Measurements from ENCODE around the gene SEC22C. TPM values are rescaled to one million over a fixed set of nuclear protein-coding genes. Genes with fewer than 3 reads are reported as not detected.
A peak's percentile ranks its signal among the peaks of the same experiment; 100 is the strongest.

The SEC22C gene
- total and polyA plus RNA-seq, 7 experiments from 2014 or later = 38.0 to 54.8 (median 50.4) TPM

DNA sequence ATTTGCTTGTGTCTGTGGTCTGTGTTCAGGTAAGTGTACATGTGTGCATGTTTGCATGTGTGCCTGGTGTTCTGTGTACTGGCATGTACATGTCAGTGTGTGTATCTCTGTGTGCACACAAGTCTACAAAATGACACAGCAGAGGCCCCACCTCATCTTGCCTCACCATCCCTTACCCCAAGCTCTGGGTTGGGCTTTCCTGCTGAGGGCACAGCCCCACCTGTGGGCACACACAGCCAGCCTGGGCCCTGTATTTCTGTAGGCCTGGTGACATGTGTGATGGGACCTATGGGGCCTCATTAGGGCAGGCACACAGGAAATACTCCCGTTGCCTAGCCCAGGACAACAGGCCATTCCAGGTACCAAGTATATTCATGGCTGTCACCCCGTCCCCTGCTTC lies 65.8 kb downstream of the SEC22C start:
- no peak overlapping the region for H3K4me3 Mint-ChIP-seq
- no peaks in the 10 kb centered on the region for H3K9me3 Mint-ChIP-seq
- Histone ChIP-seq H3K27ac (ENCODE audit: low read depth, low read length) (no peak overlapping the region), H3K27me3 (ENCODE audit: control insufficient read depth in 2 of 2, insufficient read depth in 2 of 2, low read length in 2 of 2) (no peaks in the 10 kb centered on the region), H3K4me1 (ENCODE audit: control insufficient read depth in 2 of 2, insufficient read depth in 2 of 2, low read length in 2 of 2) (peaks cover 0 to 32% of the 10 kb centered on the region in 2 donors), H3K9me3 (ENCODE audit: control insufficient read depth in 2 of 3, low read length in 3 of 3) (no peaks in the 10 kb centered on the region), H3K4me3 (ENCODE audit: low read length) (no peak overlapping the region), H3K36me3 (ENCODE audit: control insufficient read depth in 2 of 3, insufficient read depth in 3 of 3, low read length in 3 of 3) (peaks cover 0 to 38% (median 0%) of the 10 kb centered on the region in 3 experiments)
- H3K36me3 Mint-ChIP-seq = peaks cover 3 to 43% (median 16%) of the 10 kb centered on the region in 5 donors
- no peak for ATAC-seq
- intact Hi-C loops (cut with micrococcal nuclease) = no loop called here
- H3K4me1 Mint-ChIP-seq = peaks cover 29 to 60% (median 47%) of the 10 kb centered on the region in 7 donors
- DNase-seq = no peak
- ChIA-PET POLR2A (interaction anchor here (1.1 to 1.4 kb wide), 3 partner anchors 8 to 11 kb away, joined by 3 to 4 read pairs (median 3); no protein-coding TSS in a partner anchor), CTCF (interaction anchor here (3.3 kb wide), 1 partner anchor 14 kb away, joined by 15 read pairs; the partner anchor contains the start of gene VIPR1)
- H3K27me3 Mint-ChIP-seq = no peaks in the 10 kb centered on the region
- H3K27ac Mint-ChIP-seq = peak overlapping the region in 7 of 9 donors; percentile 18 to 87 (median 75)

DNA sequence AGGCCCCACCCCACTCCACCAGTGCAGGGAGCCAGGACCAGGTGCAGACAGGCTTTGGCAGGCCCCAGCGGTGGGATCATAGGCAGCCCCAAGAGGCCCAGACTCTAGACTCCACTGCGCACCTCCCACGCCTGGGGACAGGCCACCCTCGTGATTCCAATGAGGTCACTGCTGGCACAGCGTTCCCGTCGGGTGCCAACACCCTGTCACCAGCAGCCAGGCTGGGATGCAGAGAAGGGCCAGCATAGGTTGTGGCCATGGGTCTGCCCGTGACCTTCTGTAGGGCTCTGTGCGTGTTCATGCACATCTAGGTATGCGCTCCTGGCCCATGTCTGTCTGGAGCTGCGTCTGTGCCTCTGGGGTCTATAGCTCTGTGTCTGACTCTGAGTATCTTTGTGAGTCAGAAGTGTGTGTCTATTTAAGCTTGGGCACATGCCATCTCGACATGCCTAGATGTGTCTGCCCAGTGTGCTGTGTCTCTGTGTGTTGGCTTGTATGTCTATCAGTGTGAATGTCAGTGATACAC lies 66.3 kb downstream of the SEC22C start:
- H3K4me3 Mint-ChIP-seq = no peak overlapping the region
- peaks cover 0 to 32% of the 10 kb centered on the region in 2 donors for H3K4me1 ChIP-seq (ENCODE audit: control insufficient read depth in 2 of 2, insufficient read depth in 2 of 2, low read length in 2 of 2)
- no peaks in the 10 kb centered on the region for H3K9me3 ChIP-seq (ENCODE audit: control insufficient read depth in 2 of 3, low read length in 3 of 3)
- ChIA-PET POLR2A (interaction anchor here (1.3 kb wide), 1 partner anchor 11 kb away, joined by 3 read pairs; no protein-coding TSS in a partner anchor), CTCF (interaction anchor here (1.6 to 3.3 kb wide), 2 partner anchors 11 to 13 kb away, joined by 4 to 15 read pairs; partner anchors contain the start of gene VIPR1)
- H3K4me3 ChIP-seq (ENCODE audit: low read length) = no peak overlapping the region
- H3K27ac ChIP-seq (ENCODE audit: low read depth, low read length) = no peak overlapping the region
- peaks cover 3 to 43% (median 15%) of the 10 kb centered on the region in 5 donors for H3K36me3 Mint-ChIP-seq
- no peaks in the 10 kb centered on the region for H3K27me3 ChIP-seq (ENCODE audit: control insufficient read depth in 2 of 2, insufficient read depth in 2 of 2, low read length in 2 of 2)
- H3K4me1 Mint-ChIP-seq = peaks cover 28 to 60% (median 48%) of the 10 kb centered on the region in 7 donors
- intact Hi-C loops (cut with micrococcal nuclease) = no loop called here
- H3K27ac Mint-ChIP-seq = peak overlapping the region in 5 of 9 donors; percentile 52 to 87 (median 75)
- H3K36me3 ChIP-seq (ENCODE audit: control insufficient read depth in 2 of 3, insufficient read depth in 3 of 3, low read length in 3 of 3) = peaks cover 0 to 35% (median 0%) of the 10 kb centered on the region in 3 experiments
- no peaks in the 10 kb centered on the region for H3K9me3 Mint-ChIP-seq
- no peaks in the 10 kb centered on the region for H3K27me3 Mint-ChIP-seq
- ATAC-seq (no peak), DNase-seq (no peak)

DNA sequence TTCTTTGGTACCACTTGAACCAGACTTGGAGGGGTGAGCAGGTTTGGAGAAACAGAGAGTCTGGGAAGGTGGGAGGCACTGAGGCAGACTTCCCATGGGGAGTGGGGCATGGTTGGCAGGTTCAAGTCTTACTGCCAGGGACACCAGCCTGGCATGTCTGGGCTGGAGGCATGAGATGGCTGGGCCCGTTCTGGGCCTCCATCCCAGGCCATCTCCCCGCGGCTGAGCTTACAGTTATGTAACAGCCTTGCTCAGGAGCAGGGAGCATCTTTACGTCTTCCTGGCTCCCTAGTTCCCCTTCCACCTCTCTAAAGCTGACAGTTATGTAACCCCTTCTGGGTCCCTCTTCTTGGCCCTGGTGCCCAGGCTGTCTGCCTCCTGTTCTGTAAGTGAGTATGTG lies 66.9 kb downstream of the SEC22C start:
- Histone ChIP-seq H3K9me3 (ENCODE audit: control insufficient read depth in 2 of 3, low read length in 3 of 3) (no peaks in the 10 kb centered on the region), H3K27me3 (ENCODE audit: control insufficient read depth in 2 of 2, insufficient read depth in 2 of 2, low read length in 2 of 2) (no peaks in the 10 kb centered on the region), H3K36me3 (ENCODE audit: control insufficient read depth in 2 of 3, insufficient read depth in 3 of 3, low read length in 3 of 3) (peaks cover 0 to 35% (median 0%) of the 10 kb centered on the region in 3 experiments), H3K4me3 (ENCODE audit: low read length) (no peak overlapping the region), H3K27ac (ENCODE audit: low read depth, low read length) (no peak overlapping the region), H3K4me1 (ENCODE audit: control insufficient read depth in 2 of 2, insufficient read depth in 2 of 2, low read length in 2 of 2) (peaks cover 0 to 30% of the 10 kb centered on the region in 2 donors)
- Mint-ChIP-seq H3K36me3 (peaks cover 3 to 41% (median 15%) of the 10 kb centered on the region in 5 donors), H3K9me3 (no peaks in the 10 kb centered on the region), H3K27me3 (no peaks in the 10 kb centered on the region), H3K4me3 (no peak overlapping the region), H3K4me1 (peaks cover 22 to 60% (median 48%) of the 10 kb centered on the region in 7 donors), H3K27ac (peak overlapping the region in 6 of 9 donors; percentile 10 to 84 (median 74))
- ATAC-seq (no peak), DNase-seq (no peak)
- POLR2A ChIA-PET = interaction anchor here (1.1 to 5.5 kb wide), 2 partner anchors 12 to 13 kb away, joined by 4 to 26 read pairs; partner anchors contain the start of gene VIPR1
- CTCF ChIA-PET = interaction anchor here (1.0 to 3.3 kb wide), 3 partner anchors 11 to 33 kb away, joined by 3 to 15 read pairs (median 4); partner anchors contain the start of gene VIPR1
- intact Hi-C loops (cut with micrococcal nuclease) = no loop called here

DNA sequence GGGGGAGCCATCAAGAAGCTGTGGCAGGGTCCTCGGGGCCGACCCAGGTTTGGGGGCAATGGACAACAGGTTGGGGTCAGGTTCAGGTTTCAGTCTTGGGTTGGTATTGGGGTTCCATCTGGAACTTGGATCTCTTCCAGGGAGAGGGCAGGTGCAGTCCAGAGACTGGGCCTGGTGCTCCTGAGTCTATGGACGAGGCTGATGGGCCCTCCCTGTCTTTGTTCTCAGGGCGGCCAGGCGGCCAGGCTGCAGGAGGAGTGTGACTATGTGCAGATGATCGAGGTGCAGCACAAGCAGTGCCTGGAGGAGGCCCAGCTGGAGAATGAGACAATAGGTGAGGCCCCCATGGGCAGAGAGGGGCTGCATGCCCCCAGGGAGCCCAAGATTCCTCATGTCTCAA lies 68.2 kb downstream of the SEC22C start:
- CTCF ChIA-PET = interaction anchor here (0.7 to 1.9 kb wide), 4 partner anchors 11 to 34 kb away, joined by 3 to 9 read pairs (median 3); partner anchors contain the start of gene VIPR1

DNA sequence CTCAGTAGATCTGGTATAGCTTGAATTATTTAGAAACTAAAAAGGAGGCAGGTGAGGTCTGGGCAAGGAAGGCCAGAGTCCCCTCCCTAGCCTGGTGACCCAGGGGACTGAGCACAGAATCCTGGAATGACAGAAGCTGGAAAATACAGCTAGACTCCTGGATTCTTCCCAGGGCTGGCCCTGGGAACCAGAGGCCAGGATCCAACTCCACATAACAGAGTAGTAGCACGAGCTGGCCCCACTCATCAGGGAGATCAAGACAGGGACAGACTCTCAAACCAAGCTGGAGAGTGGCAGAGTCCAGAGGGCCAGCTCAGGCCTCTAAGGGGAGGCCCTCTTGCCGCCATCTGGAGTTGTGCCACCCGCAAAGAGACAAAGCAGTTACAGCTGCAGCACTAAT lies 68.6 kb downstream of the SEC22C start:
- Histone ChIP-seq H3K9me3 (ENCODE audit: control insufficient read depth in 2 of 3, low read length in 3 of 3) (no peaks in the 10 kb centered on the region), H3K4me3 (ENCODE audit: low read length) (no peak overlapping the region), H3K27me3 (ENCODE audit: control insufficient read depth in 2 of 2, insufficient read depth in 2 of 2, low read length in 2 of 2) (no peaks in the 10 kb centered on the region), H3K4me1 (ENCODE audit: control insufficient read depth in 2 of 2, insufficient read depth in 2 of 2, low read length in 2 of 2) (peaks cover 0 to 24% of the 10 kb centered on the region in 2 donors), H3K27ac (ENCODE audit: low read depth, low read length) (no peak overlapping the region), H3K36me3 (ENCODE audit: control insufficient read depth in 2 of 3, insufficient read depth in 3 of 3, low read length in 3 of 3) (peaks cover 0 to 35% (median 0%) of the 10 kb centered on the region in 3 experiments)
- peak overlapping the region in 4 of 9 donors; percentile 36 to 77 (median 54) for H3K27ac Mint-ChIP-seq
- no peak overlapping the region for H3K4me3 Mint-ChIP-seq
- peaks cover 3 to 39% (median 15%) of the 10 kb centered on the region in 5 donors for H3K36me3 Mint-ChIP-seq
- H3K27me3 Mint-ChIP-seq = peaks cover 0 to 5% (median 0%) of the 10 kb centered on the region in 5 donors
- intact Hi-C loops (cut with micrococcal nuclease) = no loop called here
- no peak for ATAC-seq
- ChIA-PET CTCF (interaction anchor here (0.7 to 1.9 kb wide), 5 partner anchors 11 to 34 kb away, joined by 3 to 9 read pairs (median 3); partner anchors contain the start of gene VIPR1), POLR2A (interaction anchor here (1.3 to 6.0 kb wide), 5 partner anchors 9 to 21 kb away, joined by 3 to 26 read pairs (median 4); partner anchors contain the start of gene VIPR1)
- DNase-seq = no peak
- no peaks in the 10 kb centered on the region for H3K9me3 Mint-ChIP-seq
- peaks cover 20 to 60% (median 49%) of the 10 kb centered on the region in 7 donors for H3K4me1 Mint-ChIP-seq

More for the DNA sequence above, 68.2 kb downstream of the SEC22C start:
- Mint-ChIP-seq H3K36me3 (peaks cover 3 to 39% (median 15%) of the 10 kb centered on the region in 5 donors), H3K27ac (peak overlapping the region in 5 of 9 donors; percentile 25 to 58 (median 53)), H3K9me3 (no peaks in the 10 kb centered on the region), H3K27me3 (peaks cover 0 to 5% (median 0%) of the 10 kb centered on the region in 5 donors), H3K4me1 (peaks cover 19 to 60% (median 50%) of the 10 kb centered on the region in 7 donors), H3K4me3 (peak overlapping the region in 1 of 10 donors; percentile 65)
- H3K4me1 ChIP-seq (ENCODE audit: control insufficient read depth in 2 of 2, insufficient read depth in 2 of 2, low read length in 2 of 2) = peaks cover 0 to 20% of the 10 kb centered on the region in 2 donors
- no peak overlapping the region for H3K27ac ChIP-seq (ENCODE audit: low read depth, low read length)
- no peak overlapping the region for H3K4me3 ChIP-seq (ENCODE audit: low read length)
- H3K36me3 ChIP-seq (ENCODE audit: control insufficient read depth in 2 of 3, insufficient read depth in 3 of 3, low read length in 3 of 3) = peaks cover 0 to 35% (median 0%) of the 10 kb centered on the region in 3 experiments
- intact Hi-C loops (cut with micrococcal nuclease) = no loop called here
- no peaks in the 10 kb centered on the region for H3K9me3 ChIP-seq (ENCODE audit: control insufficient read depth in 2 of 3, low read length in 3 of 3)
- H3K27me3 ChIP-seq (ENCODE audit: control insufficient read depth in 2 of 2, insufficient read depth in 2 of 2, low read length in 2 of 2) = no peaks in the 10 kb centered on the region
- ATAC-seq (no peak), DNase-seq (no peak)
- POLR2A ChIA-PET = interaction anchor here (1.3 to 5.5 kb wide), 4 partner anchors 8 to 20 kb away, joined by 3 to 26 read pairs (median 4); partner anchors contain the start of gene VIPR1

DNA sequence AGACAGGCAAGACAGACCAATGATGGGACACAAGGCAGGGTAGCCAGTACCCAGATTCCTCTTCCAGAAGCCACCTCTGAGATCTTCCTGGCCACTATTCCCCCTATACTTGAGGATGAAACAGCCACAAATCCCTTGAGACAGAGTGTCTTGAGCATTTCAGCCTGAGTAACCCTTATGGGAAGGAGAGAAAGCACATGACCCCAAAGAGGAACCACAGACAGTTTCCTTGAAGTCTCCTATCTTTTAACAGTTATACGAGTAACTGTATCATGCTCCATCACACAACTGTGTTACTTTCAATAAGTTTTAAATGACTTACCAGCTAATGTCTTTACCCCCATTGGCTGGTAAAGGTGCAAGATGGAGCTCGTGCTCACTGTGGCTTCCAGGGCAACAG lies 70.0 kb downstream of the SEC22C start:
- Mint-ChIP-seq H3K27ac (peak overlapping the region in 5 of 9 donors; percentile 26 to 78 (median 43)), H3K36me3 (peaks cover 3 to 35% (median 15%) of the 10 kb centered on the region in 5 donors), H3K27me3 (peaks cover 0 to 5% (median 0%) of the 10 kb centered on the region in 5 donors), H3K4me1 (peaks cover 33 to 74% (median 63%) of the 10 kb centered on the region in 7 donors), H3K9me3 (no peaks in the 10 kb centered on the region), H3K4me3 (peak overlapping the region in 2 of 10 donors; percentile 12 to 25)
- no peaks in the 10 kb centered on the region for H3K27me3 ChIP-seq (ENCODE audit: control insufficient read depth in 2 of 2, insufficient read depth in 2 of 2, low read length in 2 of 2)
- peaks cover 0 to 35% (median 0%) of the 10 kb centered on the region in 3 experiments for H3K36me3 ChIP-seq (ENCODE audit: control insufficient read depth in 2 of 3, insufficient read depth in 3 of 3, low read length in 3 of 3)
- intact Hi-C loops (cut with micrococcal nuclease) = no loop called here
- CTCF ChIA-PET = interaction anchor here (0.8 to 1.9 kb wide), 4 partner anchors 9 to 35 kb away, joined by 3 to 9 read pairs (median 4); partner anchors contain the start of gene VIPR1
- no peak for DNase-seq
- H3K4me3 ChIP-seq (ENCODE audit: low read length) = no peak overlapping the region
- H3K4me1 ChIP-seq (ENCODE audit: control insufficient read depth in 2 of 2, insufficient read depth in 2 of 2, low read length in 2 of 2) = peaks cover 0 to 38% of the 10 kb centered on the region in 2 donors
- H3K27ac ChIP-seq (ENCODE audit: low read depth, low read length) = no peak overlapping the region
- no peaks in the 10 kb centered on the region for H3K9me3 ChIP-seq (ENCODE audit: control insufficient read depth in 2 of 3, low read length in 3 of 3)
- POLR2A ChIA-PET = interaction anchor here (1.6 to 6.0 kb wide), 3 partner anchors 9 to 14 kb away, joined by 4 to 26 read pairs (median 26); partner anchors contain the start of gene VIPR1
- ATAC-seq = peak; percentile 36

Measured in naive thymus-derived CD4-positive, alpha-beta T cell (primary cell).